ENCODE data around the gene RALGAPA1.

DNA sequence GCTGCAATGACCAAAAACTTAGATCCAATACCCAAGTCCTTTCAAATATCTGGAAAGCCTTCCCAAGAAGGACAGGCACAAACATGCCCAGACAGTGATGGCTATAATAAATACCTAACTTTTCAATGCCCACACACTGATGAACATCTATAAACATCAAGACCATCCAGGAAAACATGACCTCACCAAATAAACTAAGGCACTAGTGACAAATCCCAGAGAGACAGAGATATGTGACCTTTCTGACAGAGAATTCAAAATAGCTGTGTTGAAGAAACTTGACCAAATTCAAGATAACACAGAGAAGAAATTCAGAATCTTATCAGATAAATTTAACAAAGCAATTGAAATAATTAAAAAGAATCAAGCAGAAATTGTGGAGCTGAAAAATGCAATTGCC is 313.8 kb downstream of the RALGAPA1 start:
- TF ChIP-seq EZH2 (IDR thresholded peaks at IDR 0.05; ENCODE audit: borderline replicate concordance, insufficient read depth, low read depth, low read length, poor library complexity, severe bottlenecking), result no peak
- TF ChIP-seq, protein P1, sequence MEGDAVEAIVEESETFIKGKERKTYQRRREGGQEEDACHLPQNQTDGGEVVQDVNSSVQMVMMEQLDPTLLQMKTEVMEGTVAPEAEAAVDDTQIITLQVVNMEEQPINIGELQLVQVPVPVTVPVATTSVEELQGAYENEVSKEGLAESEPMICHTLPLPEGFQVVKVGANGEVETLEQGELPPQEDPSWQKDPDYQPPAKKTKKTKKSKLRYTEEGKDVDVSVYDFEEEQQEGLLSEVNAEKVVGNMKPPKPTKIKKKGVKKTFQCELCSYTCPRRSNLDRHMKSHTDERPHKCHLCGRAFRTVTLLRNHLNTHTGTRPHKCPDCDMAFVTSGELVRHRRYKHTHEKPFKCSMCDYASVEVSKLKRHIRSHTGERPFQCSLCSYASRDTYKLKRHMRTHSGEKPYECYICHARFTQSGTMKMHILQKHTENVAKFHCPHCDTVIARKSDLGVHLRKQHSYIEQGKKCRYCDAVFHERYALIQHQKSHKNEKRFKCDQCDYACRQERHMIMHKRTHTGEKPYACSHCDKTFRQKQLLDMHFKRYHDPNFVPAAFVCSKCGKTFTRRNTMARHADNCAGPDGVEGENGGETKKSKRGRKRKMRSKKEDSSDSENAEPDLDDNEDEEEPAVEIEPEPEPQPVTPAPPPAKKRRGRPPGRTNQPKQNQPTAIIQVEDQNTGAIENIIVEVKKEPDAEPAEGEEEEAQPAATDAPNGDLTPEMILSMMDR (IDR thresholded peaks at IDR 0.05), result no peak
